Astrocyte (in vitro differentiated cells and primary cell): Measurements from ENCODE around the gene KCND2.

Experiments
- EZH2 ChIP-seq: IDR thresholded peaks from 2 replicates; pipeline ENCODE4 v1.6.1; 2012; ENCODE audit warnings: mild to moderate bottlenecking, low read length, inconsistent platforms; ENCODE audit not compliant: insufficient read depth
- TF ChIP-seq, protein P1 (sequence below): IDR thresholded peaks from 2 replicates; pipeline ENCODE4 v1.5.1; 2011; ENCODE audit warnings: low read depth, mild to moderate bottlenecking, inconsistent platforms, low read length, moderate library complexity; ENCODE audit not compliant: insufficient read depth

DNA sequence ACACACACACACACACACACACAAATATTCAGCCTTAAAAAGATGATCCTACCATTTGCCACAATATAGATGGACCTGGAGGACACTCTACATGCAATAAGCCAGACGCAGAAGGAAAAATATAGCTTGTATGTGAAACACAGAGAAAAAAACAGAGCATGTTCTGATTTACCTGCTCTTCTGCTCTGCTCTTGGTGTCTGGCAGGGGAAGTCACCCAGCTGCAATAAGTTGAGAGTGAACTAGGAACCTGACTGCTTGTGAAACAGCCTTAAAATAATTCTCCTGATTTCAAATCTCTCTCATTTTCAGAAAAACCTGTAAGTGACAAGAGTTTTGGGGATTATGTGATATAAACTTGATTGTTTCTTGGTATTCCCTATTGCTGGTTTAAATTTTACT lies 31.0 kb upstream of the KCND2 start:
- TF ChIP-seq, protein P1, sequence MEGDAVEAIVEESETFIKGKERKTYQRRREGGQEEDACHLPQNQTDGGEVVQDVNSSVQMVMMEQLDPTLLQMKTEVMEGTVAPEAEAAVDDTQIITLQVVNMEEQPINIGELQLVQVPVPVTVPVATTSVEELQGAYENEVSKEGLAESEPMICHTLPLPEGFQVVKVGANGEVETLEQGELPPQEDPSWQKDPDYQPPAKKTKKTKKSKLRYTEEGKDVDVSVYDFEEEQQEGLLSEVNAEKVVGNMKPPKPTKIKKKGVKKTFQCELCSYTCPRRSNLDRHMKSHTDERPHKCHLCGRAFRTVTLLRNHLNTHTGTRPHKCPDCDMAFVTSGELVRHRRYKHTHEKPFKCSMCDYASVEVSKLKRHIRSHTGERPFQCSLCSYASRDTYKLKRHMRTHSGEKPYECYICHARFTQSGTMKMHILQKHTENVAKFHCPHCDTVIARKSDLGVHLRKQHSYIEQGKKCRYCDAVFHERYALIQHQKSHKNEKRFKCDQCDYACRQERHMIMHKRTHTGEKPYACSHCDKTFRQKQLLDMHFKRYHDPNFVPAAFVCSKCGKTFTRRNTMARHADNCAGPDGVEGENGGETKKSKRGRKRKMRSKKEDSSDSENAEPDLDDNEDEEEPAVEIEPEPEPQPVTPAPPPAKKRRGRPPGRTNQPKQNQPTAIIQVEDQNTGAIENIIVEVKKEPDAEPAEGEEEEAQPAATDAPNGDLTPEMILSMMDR = no peak
- TF ChIP-seq EZH2 = no peak
